HG03108 (cell line): Measurements from ENCODE around the gene CFAP58.

Experiments used
- ATAC-seq: cut with Tn5 transposase; IDR thresholded peaks from one replicate; pipeline ENCODE4 v1.9.1; 2021; ENCODE audit warnings: moderate library complexity; ENCODE audit not compliant: unreplicated experiment

Gene CFAP58

DNA sequence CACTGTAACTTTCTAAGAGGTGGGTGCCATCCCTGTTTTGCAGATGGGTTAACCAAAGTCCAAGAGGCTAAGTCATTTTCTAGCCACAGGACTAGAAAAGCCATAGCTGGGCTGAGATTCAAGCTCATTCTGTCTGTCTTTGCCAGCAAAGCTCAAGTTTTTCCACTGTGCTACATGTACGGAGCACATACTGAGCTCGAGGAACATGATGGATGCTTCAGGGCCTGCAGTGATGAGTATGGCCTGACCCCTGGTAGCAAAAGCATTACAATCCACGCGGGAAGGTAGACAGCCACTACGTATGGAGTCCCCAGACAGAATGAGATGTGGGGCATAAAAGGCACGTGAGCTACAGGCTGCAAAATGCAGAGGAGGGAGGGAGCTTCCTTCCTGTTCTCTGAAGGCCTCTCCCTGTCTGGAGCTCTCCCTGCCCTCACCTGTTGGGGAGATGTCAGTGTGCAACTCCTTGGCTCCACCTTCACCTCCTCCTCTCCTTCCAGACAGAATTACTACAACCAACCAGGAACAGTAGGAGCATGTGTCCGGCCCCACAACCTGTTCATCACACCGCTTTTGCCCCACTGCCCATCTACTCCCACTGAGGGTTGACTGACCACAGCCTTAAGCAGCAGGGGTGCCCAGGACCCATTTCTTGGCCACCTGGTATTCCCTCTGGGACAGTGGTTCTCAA is 31.8 kb upstream of the CFAP58 start:
- ATAC-seq, result no peak

DNA sequence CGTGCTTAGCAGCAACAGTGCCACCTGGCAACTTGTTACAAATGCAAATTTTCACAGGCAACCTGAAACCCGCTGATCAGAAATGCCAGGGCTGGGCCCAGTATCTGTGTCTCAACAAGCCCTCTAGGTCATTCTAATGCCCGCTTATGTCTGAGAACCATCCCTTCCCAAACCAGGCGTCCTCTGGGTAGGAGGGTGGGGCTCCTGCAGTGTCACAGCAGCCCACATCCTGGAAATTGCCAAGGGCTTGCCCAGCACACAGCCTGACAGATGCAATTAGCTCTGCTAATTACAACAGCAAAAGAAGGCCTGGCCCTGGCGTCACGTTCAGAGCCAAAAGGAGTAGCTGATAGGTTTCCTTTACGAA is 31.2 kb upstream of the CFAP58 start:
- no peak for ATAC-seq

DNA sequence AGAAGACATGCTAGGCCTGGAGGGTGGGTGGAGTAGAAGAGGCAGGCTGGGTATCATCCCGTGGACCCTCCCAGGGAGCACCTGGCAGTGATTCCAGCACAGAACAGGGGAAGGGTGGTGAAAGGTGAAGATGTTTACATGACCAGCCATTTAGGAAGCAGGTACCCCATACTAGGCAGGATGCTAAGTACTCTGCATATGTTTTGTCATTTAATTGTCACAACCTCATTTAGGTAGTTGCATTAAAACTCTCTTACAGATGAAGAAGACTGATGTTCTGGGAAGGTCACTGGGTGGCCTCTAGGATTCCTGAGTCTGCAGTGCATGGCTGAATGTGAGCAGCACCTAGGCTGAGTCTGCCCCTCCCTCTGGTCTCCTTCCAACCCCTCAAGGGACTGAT is 30.5 kb upstream of the CFAP58 start:
- ATAC-seq, result no peak

DNA sequence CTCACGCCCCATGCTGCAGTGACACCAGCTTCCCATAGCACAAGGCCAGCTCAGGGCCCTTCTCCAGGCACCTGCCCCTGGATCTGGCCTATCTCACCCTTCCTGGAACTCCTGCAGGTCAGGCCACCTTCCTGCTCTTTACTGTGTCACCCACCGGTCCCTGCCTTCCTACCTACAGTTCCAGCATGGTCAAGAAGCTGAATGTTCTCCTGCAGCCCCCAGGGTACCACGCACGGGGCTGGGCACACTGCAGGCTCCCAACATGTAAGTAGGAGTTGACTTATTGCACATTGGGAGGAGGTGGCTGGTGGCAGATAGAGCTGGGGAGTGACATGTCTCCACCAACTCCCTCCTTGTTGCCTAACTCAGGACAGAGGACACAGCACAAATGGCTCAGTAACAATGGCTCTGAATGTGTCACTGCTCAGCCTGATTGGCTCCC is 29.9 kb upstream of the CFAP58 start:
- no peak for ATAC-seq

DNA sequence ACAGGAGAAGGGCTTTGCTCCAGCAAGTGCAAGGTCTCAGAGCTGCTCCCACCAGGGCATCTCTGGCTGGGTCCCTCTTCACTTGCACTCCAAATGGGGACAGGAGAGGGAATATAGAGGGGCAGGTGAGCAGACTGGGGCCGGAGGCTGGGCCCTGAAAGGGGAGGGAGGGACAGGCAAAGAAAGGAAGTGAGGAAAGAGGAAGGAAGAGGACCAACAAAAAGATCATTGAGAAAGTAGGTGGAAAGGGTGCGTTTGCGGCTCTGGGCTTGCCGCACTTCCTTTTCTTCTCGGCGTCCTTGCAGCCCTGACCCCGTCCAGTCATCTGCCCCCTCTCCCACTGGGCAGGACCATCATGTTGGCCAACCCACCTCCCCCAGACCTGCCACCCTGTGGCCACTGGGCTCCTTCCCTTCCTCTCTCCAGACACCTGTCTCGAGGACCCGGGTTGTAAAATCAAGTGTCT is 29.4 kb upstream of the CFAP58 start:
- no peak for ATAC-seq

DNA sequence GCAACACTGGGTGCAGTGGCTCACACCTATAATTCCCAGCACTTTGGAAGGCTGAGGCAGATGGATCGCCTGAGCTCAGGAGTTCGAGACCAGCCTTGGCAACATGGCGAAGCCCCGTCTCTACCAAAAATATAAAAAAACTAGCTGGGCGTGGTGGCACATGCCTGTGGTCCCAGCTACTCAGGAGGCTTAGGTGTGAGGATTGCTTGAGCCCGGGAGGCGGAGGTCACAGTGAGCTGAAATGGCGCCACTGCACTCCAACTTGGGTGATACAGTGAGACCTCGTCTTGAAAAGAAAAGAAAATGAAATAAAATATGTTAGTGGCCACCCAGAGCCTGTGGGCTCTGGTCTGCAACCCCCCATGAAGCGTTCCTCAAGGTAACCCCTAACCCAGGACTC is 28.7 kb upstream of the CFAP58 start:
- no peak for ATAC-seq

DNA sequence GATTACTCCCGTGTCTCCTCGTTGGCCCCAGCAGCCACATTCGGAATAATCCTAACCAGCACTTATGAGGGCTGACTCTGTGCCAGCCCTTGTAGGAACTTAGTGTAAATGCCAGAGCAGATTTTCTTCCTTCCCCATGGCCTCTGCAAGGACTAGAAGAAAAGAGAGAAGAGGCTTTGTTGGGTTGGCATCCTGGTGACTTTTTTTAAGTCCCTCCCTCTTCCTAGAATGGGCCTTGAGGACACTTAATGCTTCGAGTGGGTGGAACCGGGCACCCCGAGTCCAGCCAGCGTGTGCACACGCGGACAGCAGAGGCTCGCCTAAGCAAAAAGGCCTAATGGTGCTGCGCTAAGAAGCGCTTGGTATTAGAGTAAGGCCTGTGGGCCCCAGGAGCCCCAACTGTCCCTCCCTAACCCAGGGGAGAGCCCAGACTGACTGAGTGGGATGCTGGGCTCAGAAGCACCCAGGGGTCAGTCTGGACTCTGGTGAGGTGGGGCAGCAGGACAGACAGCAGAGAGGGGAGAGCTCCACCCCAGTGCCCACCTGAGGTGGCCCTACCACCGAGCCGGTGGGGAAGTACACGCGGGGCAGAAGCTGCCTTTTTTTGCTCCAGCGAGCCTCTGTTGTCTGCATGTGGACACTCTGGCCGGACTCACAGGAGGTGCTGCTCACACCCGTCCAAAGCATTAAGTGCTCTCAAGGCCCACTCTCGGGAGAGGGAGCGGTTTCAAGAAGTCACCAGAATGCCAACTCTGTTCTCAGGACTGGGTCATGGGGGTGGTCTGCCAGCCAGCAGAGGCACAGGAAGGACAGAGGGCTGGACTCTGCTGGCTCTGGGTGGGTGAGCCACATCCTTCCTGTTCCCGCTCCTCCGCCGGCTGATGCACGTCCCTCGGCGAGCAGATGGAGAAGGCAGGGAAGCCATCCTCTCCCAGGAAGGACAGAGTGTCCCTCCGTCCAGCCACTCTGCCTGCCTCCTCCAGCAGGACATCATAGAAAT is 27.9 kb upstream of the CFAP58 start:
- ATAC-seq, result no peak

DNA sequence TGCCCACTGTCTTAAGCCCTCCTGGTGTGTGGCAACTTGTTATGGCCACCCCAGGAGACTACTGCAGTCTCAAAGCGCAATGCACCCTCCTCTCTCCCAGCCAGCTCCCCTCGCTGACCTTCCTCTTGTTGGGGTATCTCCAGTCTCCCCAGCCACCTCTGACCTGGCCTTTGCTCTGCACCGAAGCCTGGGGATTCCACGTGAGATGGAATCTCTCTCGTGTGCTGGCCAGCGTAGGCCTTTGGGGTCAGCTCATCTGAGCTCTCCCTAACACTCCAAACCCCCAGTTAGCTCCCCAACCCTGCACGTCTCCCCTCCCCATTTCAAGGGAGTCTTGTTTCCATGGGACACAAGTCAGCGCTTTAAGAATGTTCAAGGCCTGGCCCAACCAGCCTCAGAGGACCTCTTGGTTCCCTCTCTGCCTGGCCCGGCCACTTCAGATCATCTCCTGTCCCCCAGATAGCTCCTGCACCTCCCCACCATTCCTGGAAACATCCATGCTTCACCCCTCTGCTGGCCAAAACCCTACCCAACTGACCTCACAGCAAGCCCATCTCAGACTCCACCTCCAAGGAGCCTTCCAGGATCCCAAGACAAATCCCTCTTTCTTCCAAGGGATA is 26.5 kb upstream of the CFAP58 start:
- no peak for ATAC-seq

DNA sequence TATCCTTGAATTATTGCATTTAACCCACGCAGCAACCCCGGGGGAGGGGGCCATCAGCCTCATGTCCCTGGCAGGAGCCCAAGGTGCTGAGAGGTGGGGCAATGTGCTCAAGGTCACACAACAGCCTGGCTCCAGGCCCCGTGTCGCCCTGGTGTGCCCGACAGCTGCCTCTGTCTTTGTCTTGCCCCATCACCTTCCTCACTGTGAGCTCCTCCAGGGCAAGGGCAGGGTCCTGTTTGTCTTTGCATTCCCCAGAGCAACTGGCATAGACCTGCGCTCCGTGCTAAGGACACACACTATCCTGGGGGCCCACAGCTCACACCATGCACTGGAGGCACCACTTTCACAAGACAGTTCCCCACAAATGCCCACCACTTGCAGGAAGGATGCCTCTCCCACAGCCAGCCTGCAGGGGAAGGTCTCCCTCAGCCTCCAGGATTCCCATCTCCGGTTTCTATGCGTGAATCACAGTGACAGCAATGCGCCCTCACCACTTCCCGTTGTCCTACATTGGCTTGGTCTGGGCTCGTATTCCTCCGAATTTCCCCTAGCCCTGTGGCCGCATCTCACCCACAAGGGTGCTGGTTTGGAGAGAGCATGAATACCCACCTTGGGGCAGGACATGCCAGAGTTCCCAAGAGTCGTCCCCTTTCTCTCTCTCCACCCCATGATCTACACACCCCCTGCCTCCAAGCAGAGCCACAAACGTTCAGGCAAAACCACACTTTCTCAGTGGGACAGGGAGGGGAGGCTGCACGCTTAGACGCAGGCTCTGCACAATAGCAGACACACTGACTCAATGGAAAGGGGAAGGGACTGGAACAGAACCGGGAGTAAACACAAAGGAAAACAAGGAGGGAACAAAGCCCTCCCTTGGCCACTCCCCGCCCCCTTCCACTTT is 25.6 kb upstream of the CFAP58 start:
- ATAC-seq, result no peak

DNA sequence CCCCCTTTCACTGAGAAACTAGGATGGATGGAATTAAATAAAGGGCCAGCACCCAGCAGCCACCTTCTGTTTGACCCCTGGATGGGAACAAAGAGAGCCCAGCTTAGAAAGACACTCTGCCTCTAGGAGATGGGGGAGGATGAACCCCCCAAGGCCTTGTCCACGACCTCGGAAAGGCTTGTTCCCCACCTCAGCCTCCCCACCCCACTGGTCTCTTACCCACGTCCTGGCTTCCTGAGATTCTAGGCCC is 25.1 kb upstream of the CFAP58 start:
- ATAC-seq, result no peak

DNA sequence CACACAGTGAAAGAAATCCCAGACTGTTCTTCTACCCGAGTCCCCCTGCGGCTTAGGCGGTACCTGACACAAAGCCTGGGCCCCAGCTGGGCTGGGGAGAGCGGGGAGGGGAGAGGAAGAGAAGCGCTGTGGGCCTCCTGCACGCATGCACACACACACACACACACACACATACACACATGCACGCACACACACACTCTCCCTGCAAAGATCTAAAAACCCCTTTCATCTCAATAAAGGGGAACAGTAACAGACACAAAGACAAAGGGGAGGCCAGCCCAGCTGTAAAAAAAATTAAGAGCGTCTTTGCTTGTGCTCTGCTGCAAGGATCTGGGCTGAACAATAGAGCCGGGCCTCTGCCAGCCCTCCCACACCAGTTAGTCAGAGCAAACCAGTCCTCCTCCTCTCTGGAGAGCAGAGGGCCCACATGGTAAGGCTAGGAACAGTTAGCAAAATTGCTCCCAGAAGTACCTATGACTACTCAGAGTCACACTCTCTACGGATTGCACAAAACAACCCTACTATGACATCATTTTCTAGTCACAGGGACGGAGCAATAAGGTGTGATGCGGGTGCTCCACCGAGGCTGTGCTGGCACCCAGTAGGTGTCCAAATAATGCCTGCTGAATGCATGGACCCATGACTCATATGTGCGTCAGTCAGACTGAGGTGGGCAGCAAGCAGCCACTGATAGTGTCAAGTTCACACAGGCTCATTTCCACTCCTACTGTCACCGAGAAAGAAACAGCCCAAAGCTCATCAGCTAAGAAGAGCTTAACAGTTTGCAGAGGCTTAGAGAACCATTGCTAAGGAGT is 24.5 kb upstream of the CFAP58 start:
- peak; percentile 36 for ATAC-seq

DNA sequence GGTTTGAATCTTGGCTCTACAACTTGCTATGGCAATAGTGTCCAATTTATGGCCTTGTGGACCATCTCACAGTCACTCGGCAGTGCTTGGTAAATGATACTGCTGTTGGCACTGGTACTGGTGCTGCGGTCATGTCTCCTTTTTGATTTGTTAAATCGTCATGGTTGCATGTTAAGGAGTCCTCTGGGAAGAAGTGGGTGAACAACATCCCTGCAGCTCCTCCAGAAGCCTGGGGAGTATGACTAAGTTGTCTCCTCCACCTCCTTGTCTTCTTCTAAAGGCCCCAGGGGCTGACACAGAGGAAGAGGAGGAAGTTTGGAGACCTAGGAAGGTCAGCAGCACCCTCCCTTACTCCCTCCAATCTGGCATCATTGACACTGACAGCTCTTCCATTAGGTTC is 23.9 kb upstream of the CFAP58 start:
- no peak for ATAC-seq

DNA sequence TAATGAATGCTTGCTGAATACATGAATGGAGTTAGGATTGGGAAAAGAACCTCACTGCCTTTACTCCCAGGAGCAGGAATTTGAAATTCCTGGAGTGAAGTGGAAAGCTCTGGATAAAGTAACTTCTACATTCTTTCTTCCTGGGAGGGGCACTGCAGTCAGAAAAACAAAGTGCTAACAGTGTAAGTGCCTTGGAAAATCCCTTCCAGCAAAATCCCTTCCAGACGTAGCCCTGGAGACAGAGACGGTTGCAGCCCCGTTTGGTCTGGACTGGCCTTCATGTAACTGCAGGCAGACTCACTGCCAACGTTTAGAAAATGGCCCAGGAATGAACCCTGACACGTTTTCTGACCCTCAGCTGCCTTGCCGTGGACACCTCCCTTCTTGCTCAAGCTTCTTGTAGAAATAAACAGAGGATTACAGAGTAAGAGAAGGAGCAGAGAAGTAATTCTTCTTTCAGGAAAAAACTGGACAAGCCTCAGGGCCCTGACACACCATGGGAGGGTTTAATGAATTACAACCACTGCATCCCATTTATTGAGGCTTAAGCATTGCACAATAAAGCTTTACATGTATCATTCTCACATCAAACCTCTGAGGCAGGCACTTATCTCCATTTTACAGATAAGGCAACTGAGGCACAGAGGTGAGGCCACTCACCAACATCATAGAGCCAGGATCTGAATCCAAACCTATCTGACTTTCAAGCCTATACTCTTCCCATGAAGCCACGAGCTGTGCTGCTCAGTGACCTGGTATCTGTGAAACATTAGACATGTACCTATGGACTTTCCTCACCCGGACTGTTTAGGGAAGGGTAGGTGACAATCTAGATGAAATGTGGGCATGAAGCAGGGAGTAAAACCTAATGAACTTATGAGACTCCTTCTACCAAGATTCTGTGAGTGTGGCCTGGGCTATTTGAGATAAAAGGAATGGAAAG is 23.2 kb upstream of the CFAP58 start:
- ATAC-seq, result no peak

DNA sequence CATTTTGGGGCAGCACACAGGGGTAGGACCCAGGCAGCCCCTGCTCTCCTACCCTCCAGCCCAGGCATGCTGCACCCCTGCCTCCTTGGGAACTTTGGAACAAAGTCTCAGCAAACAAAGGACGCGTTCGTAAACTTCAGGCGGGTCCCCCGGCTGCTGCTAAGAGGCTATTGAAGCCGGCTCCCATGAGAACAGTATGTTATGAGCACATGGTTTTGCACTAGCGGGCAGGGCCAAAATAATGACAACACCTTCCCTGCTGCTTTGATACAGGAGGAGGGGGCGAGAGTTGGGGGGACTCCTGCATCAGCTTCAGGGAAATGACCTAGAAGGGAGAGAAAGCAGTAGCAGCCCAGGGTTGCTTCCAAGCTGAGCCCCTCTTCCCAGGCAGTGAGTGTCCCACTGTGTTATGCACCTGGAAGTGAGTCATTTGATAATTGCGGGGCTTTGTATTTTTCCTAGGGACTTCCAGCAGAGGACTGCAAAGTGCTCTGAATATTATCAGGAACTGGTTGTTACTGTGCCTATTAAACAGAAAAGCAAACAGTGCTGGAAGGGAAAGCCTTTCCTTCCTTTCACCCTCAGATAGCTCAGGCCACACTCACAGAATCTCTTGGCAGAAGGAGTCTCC is 22.3 kb upstream of the CFAP58 start:
- ATAC-seq, result no peak

DNA sequence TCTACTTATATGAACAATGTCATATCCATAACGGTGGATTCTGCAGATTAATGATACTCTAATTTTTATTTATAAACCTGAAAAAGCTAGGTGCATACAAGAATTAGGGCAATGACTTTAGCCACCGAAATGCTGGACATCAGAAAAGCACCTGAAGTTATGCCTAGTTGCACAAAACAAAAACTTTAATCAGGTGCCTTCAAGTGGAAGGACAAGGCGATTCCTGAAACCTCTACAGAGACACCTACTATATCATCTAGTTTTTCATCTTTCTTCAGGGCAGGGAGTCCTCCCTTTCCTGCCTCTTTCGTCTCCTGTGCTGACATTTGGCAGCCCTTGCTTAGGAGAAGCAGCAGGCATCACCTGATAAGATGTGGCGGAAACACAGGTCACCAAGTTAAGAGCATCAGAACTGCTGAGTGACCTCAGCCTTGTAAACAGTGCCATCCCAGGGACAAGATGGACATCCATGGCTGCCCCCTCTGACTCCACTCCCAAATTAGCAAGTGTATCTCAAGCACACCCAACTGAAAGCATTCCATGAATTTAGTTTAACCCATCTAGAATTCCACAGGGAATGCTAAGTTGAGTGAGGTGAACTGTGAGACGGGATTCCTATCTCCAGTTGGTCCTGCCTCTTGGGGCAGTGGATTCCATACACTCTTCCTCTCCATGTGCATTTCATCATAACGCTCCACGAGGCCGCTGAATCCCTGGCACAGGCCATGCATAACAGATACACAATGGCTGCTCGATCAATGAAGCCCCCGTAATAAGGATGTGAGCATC is 21.2 kb upstream of the CFAP58 start:
- no peak for ATAC-seq

DNA sequence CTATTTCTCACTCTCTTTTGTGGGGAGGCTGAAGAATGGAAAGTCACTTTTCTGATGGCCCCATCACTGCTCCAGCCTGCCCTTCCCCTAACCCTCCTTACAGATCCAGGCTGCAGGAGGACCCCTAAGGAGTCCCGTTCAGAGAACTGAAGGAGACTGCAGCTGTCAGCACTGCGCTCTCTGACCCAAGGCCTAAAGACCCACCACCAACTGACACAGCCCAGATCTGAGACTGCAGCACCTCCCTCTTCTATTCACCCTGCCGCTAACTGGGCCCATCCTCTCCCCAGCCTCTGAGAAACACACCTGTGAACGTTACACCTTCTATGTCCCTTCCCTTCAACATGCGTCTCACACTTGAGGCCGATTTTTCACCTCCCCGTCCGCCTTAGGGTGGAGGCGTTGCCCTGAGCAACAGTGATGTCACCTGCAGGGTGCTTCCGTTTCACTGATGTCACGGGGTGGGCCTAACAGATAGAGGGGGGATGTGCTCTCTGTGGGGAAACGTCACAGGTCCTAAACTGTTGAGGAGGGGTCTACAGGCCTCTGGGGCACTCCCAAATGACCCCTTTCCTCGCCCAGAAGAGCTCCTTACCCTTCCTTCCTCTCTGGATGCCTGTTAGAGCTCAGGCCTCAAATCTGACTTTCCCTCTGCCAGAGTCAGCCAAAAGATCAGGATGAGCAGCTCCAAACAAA is 20.5 kb upstream of the CFAP58 start:
- no peak for ATAC-seq

DNA sequence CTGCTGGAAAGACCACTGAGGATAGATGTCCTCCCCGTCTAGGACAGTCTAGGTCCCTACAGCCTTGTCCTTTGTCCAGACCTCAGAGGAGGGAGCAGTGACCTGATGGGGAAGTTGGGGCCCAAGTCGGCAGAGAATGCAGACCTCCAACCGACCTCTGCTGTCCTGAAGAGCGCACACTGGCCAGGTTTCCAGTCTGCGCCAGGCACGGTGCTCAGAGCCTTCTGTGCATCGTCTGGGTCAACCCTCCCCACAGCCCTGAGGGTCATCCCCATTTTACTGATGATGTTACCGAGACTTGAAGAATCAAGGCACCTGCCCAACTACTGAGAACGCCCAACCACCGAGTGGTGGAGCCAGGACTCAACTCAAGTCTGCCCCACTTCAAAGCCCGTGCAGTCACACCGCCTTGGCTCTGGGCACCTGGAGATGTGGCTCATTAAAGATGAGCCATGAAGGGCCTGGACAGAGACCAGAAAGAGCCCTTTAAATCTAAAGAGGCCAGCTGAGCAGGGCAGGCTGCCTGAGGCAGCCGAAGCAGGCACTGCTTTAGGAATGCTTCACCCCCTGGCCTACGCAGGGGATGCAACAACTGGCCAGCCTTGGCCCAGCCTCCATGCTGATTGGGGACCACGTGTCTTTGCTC is 19.8 kb upstream of the CFAP58 start:
- no peak for ATAC-seq
